ENCODE measurements around the gene ERCC4.

GRCh38 chr16:13939821-13940220, 19.9 kb downstream of the ERCC4 start:
- TF ChIP-seq EZH2 (IDR thresholded peaks at IDR 0.05; ENCODE audit: insufficient read depth, poor library complexity, severe bottlenecking) (no peak), EZH2phosphoT487 (IDR thresholded peaks at IDR 0.05; ENCODE audit: insufficient read depth, low read depth) (no peak)
